ENCODE results near the gene HDAC1.

Gene HDAC1

DNA sequence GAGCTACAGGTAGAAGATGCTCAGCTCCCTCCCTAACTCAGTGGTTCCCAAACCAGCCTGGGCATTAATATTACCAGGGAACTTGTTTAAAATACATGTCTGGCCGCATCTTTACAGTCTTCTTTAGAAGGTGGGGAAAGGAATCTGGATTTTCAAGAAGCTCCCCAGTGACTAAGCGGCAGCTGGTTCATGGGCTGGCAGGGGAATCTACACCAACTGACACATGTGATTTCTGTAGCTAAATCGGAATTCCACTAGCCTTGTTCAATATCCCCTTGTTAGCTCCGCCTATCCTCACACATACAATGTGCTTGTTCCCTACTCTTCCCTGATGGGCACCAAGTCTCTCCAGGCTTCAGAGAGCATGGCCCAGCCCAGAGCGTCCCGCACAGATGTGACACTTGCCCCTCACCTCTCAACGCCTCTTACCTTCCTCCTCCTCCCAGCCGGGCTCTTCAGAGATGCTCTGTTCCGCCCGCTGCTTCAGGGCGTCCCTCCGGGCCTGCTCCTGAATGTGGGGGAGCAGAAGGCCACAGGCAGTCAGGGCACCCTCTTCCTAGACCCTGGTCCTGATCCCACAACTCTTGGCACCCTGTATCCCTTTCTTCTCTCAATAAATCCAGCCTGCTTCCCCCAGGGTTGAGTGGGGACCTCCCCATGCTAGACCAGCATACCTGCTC, 85.8 kb downstream of the HDAC1 start:
- peaks cover 98% of the 10 kb centered on the region for H3K36me3 ChIP-seq (ENCODE audit: insufficient read depth, low read length)
- ATAC-seq (ENCODE audit: insufficient read depth, low read depth) = no peak
- H3K9me3 ChIP-seq (ENCODE audit: insufficient read depth, low read length, severe bottlenecking) = no peaks in the 10 kb centered on the region
- H3K27ac ChIP-seq (ENCODE audit: low read length) = no peak overlapping the region
- H2AFZ ChIP-seq (ENCODE audit: low read depth, low read length) = no peak overlapping the region
- DNase-seq = no peak
- H4K20me1 ChIP-seq (ENCODE audit: insufficient read depth, low read length) = no peaks in the 10 kb centered on the region
- peaks cover 5% of the 10 kb centered on the region; the same call in 1 of the 2 replicates for H3K4me1 ChIP-seq (ENCODE audit: insufficient read depth, low read length)
- H3K9ac ChIP-seq (ENCODE audit: low read depth, low read length) = no peak overlapping the region
- no peaks in the 10 kb centered on the region for H3K27me3 ChIP-seq (ENCODE audit: insufficient read depth, low read length, poor library complexity)
- no peaks in the 10 kb centered on the region for H3K79me2 ChIP-seq (ENCODE audit: insufficient read depth, low read length)
- H3K4me3 ChIP-seq (ENCODE audit: low read depth in 1 of 2, low read length in 2 of 2) = no peak overlapping the region
- TF ChIP-seq, protein P1, sequence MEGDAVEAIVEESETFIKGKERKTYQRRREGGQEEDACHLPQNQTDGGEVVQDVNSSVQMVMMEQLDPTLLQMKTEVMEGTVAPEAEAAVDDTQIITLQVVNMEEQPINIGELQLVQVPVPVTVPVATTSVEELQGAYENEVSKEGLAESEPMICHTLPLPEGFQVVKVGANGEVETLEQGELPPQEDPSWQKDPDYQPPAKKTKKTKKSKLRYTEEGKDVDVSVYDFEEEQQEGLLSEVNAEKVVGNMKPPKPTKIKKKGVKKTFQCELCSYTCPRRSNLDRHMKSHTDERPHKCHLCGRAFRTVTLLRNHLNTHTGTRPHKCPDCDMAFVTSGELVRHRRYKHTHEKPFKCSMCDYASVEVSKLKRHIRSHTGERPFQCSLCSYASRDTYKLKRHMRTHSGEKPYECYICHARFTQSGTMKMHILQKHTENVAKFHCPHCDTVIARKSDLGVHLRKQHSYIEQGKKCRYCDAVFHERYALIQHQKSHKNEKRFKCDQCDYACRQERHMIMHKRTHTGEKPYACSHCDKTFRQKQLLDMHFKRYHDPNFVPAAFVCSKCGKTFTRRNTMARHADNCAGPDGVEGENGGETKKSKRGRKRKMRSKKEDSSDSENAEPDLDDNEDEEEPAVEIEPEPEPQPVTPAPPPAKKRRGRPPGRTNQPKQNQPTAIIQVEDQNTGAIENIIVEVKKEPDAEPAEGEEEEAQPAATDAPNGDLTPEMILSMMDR (IDR thresholded peaks at IDR 0.05; ENCODE audit: borderline replicate concordance, extremely low read depth, low read length, poor library complexity, severe bottlenecking) = no peak
- TF ChIP-seq EZH2 (IDR thresholded peaks at IDR 0.05; ENCODE audit: borderline replicate concordance, low read depth, low read length, severe bottlenecking) = no peak
- no peak overlapping the region for H3K4me2 ChIP-seq (ENCODE audit: insufficient read depth, low read length)

DNA sequence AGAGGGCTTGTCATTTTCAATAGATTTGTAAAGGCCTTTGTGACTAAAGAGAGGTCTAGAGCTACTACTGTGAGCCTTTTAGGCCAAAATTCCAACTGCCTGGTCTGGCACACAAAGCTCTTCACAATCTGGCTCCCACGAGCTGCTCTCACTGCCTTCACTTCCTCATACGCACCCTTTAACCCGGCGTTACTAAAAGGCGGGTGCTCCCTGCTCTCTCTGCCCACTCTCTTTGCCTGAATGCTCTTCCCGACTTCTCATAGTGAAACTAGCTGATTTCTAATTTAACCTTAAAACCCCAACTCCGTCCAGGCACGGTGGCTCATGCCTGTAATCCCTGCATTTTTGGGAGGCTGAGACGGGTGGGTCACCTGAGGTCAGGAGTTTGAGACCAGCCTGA, 88.2 kb downstream of the HDAC1 start:
- Histone ChIP-seq H3K9ac (ENCODE audit: low read depth, low read length) (no peak overlapping the region), H3K4me3 (ENCODE audit: low read depth in 1 of 2, low read length in 2 of 2) (no peak overlapping the region), H3K36me3 (ENCODE audit: insufficient read depth, low read length) (peaks cover 98% of the 10 kb centered on the region), H3K27me3 (ENCODE audit: insufficient read depth, low read length, poor library complexity) (no peaks in the 10 kb centered on the region), H3K9me3 (ENCODE audit: insufficient read depth, low read length, severe bottlenecking) (no peaks in the 10 kb centered on the region), H3K79me2 (ENCODE audit: insufficient read depth, low read length) (no peaks in the 10 kb centered on the region), H3K27ac (ENCODE audit: low read length) (no peak overlapping the region), H3K4me2 (ENCODE audit: insufficient read depth, low read length) (no peak overlapping the region), H4K20me1 (ENCODE audit: insufficient read depth, low read length) (no peaks in the 10 kb centered on the region), H3K4me1 (ENCODE audit: insufficient read depth, low read length) (no peaks in the 10 kb centered on the region), H2AFZ (ENCODE audit: low read depth, low read length) (no peak overlapping the region)
- ATAC-seq (ENCODE audit: insufficient read depth, low read depth) (no peak), DNase-seq (no peak)
- TF ChIP-seq EZH2 (IDR thresholded peaks at IDR 0.05; ENCODE audit: borderline replicate concordance, low read depth, low read length, severe bottlenecking) = no peak
- TF ChIP-seq, protein P1 (IDR thresholded peaks at IDR 0.05; ENCODE audit: borderline replicate concordance, extremely low read depth, low read length, poor library complexity, severe bottlenecking) = no peak

Measured in DND-41 (cell line).